ENCODE measurements around the gene SPACDR.

DNA sequence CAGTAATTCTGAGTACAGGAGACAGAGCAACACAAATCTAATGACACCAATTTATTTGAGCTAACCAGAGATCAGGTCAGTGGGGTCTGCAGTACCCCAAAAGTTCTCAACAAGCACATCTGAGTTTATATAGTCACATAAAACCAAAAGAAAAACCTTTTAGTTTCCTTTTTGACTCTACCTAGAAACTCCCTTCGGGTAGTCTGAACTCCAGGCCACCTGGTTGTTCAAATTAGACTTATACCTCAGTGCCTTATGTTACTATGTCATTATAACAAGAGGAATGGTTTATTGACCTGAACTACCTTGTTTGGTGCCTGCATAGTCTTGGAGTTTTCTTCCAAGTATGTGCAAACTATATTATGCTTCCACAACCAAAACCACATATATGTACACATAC, 50.2 kb downstream of the SPACDR start:
- TF ChIP-seq, protein P1, sequence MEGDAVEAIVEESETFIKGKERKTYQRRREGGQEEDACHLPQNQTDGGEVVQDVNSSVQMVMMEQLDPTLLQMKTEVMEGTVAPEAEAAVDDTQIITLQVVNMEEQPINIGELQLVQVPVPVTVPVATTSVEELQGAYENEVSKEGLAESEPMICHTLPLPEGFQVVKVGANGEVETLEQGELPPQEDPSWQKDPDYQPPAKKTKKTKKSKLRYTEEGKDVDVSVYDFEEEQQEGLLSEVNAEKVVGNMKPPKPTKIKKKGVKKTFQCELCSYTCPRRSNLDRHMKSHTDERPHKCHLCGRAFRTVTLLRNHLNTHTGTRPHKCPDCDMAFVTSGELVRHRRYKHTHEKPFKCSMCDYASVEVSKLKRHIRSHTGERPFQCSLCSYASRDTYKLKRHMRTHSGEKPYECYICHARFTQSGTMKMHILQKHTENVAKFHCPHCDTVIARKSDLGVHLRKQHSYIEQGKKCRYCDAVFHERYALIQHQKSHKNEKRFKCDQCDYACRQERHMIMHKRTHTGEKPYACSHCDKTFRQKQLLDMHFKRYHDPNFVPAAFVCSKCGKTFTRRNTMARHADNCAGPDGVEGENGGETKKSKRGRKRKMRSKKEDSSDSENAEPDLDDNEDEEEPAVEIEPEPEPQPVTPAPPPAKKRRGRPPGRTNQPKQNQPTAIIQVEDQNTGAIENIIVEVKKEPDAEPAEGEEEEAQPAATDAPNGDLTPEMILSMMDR (IDR thresholded peaks at IDR 0.05; ENCODE audit: insufficient read depth, low read depth, low read length) = no peak
- no peak for TF ChIP-seq EZH2 (IDR thresholded peaks at IDR 0.05; ENCODE audit: insufficient read depth, low read length)
